CD8-positive, alpha-beta memory T cell (primary cell): Measurements from ENCODE around the gene RNASEH2B. TPM values are rescaled to one million over a fixed set of nuclear protein-coding genes. Genes with fewer than 3 reads are reported as not detected.

Experiments
- CTCF ChIA-PET: fragments of 350-600 bp; sonication (Branson Sonifier 250); formaldehyde crosslinking; loops from one replicate; lab custom pipeline; 2021; ENCODE audit warnings: antibody characterized with exemption; lab: Charles Lee
- POLR2A ChIA-PET: fragments of 350-600 bp; sonication (Branson Sonifier 250); formaldehyde crosslinking; loops from one replicate; lab custom pipeline; 2021; ENCODE audit warnings: antibody characterized with exemption; lab: Charles Lee
- DNase-seq, 5 donors: peaks; one replicate each; pipeline versions ENCODE4 v3.0.0 to v3.0.0-alpha.2; 2020 to 2022; ENCODE audit warnings: mixed read lengths in 1 of 5
- H3K27ac ChIP-seq: one replicate; pipeline ENCODE4 v1.7.0; 2013; ENCODE audit warnings: low read depth, mild to moderate bottlenecking, low read length, moderate library complexity
- H3K27me3 ChIP-seq: 2 replicates; pipeline ENCODE4 v1.7.0; 2013; ENCODE audit warnings: low read length, mild to moderate bottlenecking; ENCODE audit not compliant: insufficient read depth, poor library complexity, severe bottlenecking
- H3K36me3 ChIP-seq: 2 replicates; pipeline ENCODE4 v1.7.0; 2013; ENCODE audit warnings: mild to moderate bottlenecking, low read length, moderate library complexity; ENCODE audit not compliant: insufficient read depth
- H3K4me1 ChIP-seq: 2 replicates; pipeline ENCODE4 v1.7.0; 2013; ENCODE audit warnings: mild to moderate bottlenecking, low read length, moderate library complexity; ENCODE audit not compliant: insufficient read depth
- H3K4me3 ChIP-seq: 2 replicates; pipeline ENCODE4 v1.7.0; 2013; ENCODE audit warnings: mild to moderate bottlenecking, low read length
- H3K9me3 ChIP-seq: 2 replicates; pipeline ENCODE4 v1.7.0; 2013; ENCODE audit warnings: mild to moderate bottlenecking, low read length
- H3K27ac Mint-ChIP-seq, 8 donors: one replicate each; pipeline ENCODE4 v1.8.0; 2020 to 2021; ENCODE audit warnings: mixed read lengths in 8 of 8, mild to moderate bottlenecking in 6 of 8, inconsistent platforms in 3 of 8, moderate library complexity in 3 of 8
- H3K27me3 Mint-ChIP-seq, 2 donors: one replicate each; pipeline ENCODE4 v1.8.0; 2020 to 2021; ENCODE audit warnings: mixed read lengths in 2 of 2, mild to moderate bottlenecking in 1 of 2, moderate library complexity in 1 of 2
- H3K36me3 Mint-ChIP-seq, 3 donors: one replicate each; pipeline ENCODE4 v1.8.0; 2020 to 2021; ENCODE audit warnings: mixed read lengths in 3 of 3, inconsistent platforms in 1 of 3, mild to moderate bottlenecking in 1 of 3
- H3K4me1 Mint-ChIP-seq, 3 donors: one replicate each; pipeline ENCODE4 v1.8.0; 2020 to 2021; ENCODE audit warnings: mixed read lengths in 3 of 3, inconsistent platforms in 1 of 3, mild to moderate bottlenecking in 1 of 3
- H3K4me3 Mint-ChIP-seq, 7 donors: one replicate each; pipeline ENCODE4 v1.8.0; 2020 to 2021; ENCODE audit warnings: mixed read lengths in 7 of 7, mild to moderate bottlenecking in 6 of 7, moderate library complexity in 4 of 7, inconsistent platforms in 2 of 7
- H3K9me3 Mint-ChIP-seq, 5 donors: one replicate each; pipeline ENCODE4 v1.8.0; 2020 to 2022; ENCODE audit warnings: mixed read lengths in 5 of 5, mild to moderate bottlenecking in 3 of 5, moderate library complexity in 2 of 5, inconsistent platforms in 1 of 5
- polyA plus RNA-seq: library from polyadenylated mRNA; unstranded; fragments of 300-500 nt; fragmentation: Illumina TruSeq; gene quantifications from one replicate; pipeline ENCODE4 v1.2.3, GENCODE V29; 2021
- total RNA-seq, 2 experiments: library from RNA; stranded (reverse); gene quantifications; one replicate each; pipeline ENCODE4 v1.2.3, GENCODE V29; 2021

Gene RNASEH2B
- total and polyA plus RNA-seq, 3 experiments from 2014 or later = 62.1 to 102 (median 70.7) TPM

DNA sequence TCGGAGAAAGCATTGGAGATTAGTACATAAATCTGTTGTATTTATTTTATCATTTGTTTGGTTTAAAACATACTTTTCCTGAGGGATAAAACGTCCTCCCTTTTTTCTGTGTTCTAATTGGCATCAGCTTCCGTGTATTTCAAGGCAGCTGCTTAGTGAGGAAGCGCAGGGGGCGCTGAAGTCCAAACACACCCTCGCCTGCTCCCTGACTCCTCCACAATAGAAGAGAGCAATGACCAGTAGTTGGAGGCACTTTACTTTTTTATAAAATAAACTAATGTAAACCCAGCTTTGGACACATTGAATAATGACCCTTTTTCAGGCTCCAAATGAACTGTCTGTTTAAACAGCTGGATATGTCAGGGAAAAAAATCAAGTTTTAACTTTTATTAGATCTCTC is 79.9 kb downstream of the RNASEH2B start:
- H3K4me3 Mint-ChIP-seq = no peak overlapping the region
- ChIA-PET CTCF (no interaction called here), POLR2A (no interaction called here)
- H3K27me3 Mint-ChIP-seq = no peaks in the 10 kb centered on the region
- H3K9me3 Mint-ChIP-seq = peaks cover 0 to 9% (median 3%) of the 10 kb centered on the region in 5 donors
- Histone ChIP-seq H3K4me1 (peaks cover 15% of the 10 kb centered on the region), H3K27ac (no peak overlapping the region), H3K4me3 (no peak overlapping the region), H3K36me3 (no peaks in the 10 kb centered on the region), H3K27me3 (no peaks in the 10 kb centered on the region), H3K9me3 (no peaks in the 10 kb centered on the region)
- H3K4me1 Mint-ChIP-seq = peaks cover 17 to 37% (median 29%) of the 10 kb centered on the region in 3 donors
- peaks cover 0 to 5% (median 0%) of the 10 kb centered on the region in 3 donors for H3K36me3 Mint-ChIP-seq
- no peak for DNase-seq
- H3K27ac Mint-ChIP-seq = peak overlapping the region in 1 of 8 donors; percentile 12

DNA sequence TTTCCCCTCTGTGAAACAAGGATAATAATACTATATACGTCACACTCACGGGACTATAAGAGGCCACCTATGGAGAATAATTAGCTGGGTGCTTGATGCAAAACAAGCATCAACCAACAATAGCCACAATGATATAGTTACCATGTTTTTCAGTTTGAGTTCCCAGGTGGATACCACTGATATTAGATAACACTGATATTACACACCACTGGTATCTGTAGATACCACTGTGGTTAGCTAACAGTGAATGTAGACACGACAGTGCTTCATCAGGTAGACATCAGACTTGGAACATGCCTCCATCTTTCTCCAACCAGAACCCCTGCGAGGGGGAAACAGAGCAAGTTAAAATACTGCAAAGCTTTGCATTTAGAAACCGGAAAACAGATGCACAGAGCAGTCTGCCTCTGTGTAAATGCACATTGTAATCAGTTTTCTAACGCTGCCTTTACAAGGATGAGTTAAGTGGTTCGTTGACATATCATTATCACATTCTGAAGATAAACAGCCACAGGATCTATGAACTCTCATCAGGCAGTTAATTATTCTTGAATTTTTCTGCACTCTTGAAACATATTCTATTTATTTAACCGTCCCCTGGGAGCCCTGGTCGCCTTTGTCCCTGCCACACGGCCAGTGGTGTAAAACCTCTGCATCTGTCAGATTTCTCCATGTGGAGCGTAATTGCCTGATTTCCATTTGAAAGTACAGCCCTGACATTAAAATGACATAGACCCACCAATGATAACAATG is 80.7 kb downstream of the RNASEH2B start:
- ChIA-PET CTCF (no interaction called here), POLR2A (no interaction called here)
- Mint-ChIP-seq H3K4me3 (peak overlapping the region in 1 of 7 donors; percentile 49), H3K9me3 (peaks cover 0 to 7% (median 3%) of the 10 kb centered on the region in 5 donors), H3K4me1 (peaks cover 17 to 37% (median 29%) of the 10 kb centered on the region in 3 donors), H3K27me3 (no peaks in the 10 kb centered on the region), H3K36me3 (peaks cover 0 to 5% (median 0%) of the 10 kb centered on the region in 3 donors), H3K27ac (peak overlapping the region in 4 of 8 donors; percentile 12 to 75 (median 44))
- no peak for DNase-seq
- Histone ChIP-seq H3K4me3 (no peak overlapping the region), H3K4me1 (peaks cover 15% of the 10 kb centered on the region), H3K36me3 (no peaks in the 10 kb centered on the region), H3K27ac (no peak overlapping the region), H3K9me3 (no peaks in the 10 kb centered on the region), H3K27me3 (no peaks in the 10 kb centered on the region)

DNA sequence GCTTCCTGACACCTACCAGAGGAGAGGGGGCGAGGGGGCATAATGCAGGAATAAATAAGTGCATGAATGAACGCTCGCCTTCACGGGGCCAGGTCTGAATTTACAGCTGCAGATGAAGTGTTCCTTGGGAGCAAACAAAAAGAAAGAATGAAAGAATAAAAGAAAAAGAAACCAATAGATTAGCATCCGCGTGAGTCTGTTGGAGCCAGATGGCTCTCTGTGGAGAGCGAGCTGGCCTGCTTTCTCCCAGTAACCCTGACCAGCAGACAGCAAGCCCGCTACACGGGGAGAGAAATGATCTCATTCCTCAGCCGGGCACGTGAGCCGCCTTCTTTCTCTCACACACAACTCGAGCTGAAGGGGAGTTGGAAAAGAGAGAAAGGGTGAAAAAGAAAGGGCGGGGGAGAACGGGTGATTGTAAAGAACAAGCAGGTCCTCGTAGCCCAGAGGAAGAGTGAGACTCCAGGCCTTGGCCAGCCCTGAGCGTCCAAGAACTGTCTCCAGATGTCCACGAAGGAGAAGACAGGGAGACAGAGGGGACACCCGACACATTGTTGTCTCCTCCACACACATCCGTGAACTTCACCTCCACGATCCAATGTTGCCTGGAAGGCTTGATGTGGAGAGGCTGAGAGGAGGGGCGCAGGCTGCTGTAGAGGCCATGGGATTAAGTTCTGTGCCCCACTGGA is 81.4 kb downstream of the RNASEH2B start:
- peak overlapping the region in 1 of 7 donors; percentile 49 for H3K4me3 Mint-ChIP-seq
- H3K36me3 ChIP-seq = no peaks in the 10 kb centered on the region
- no peak overlapping the region for H3K27ac ChIP-seq
- no peaks in the 10 kb centered on the region for H3K9me3 ChIP-seq
- no peak overlapping the region for H3K4me3 ChIP-seq
- DNase-seq = no peak
- peaks cover 0 to 5% (median 0%) of the 10 kb centered on the region in 3 donors for H3K36me3 Mint-ChIP-seq
- peaks cover 17 to 37% (median 29%) of the 10 kb centered on the region in 3 donors for H3K4me1 Mint-ChIP-seq
- no peaks in the 10 kb centered on the region for H3K27me3 Mint-ChIP-seq
- CTCF ChIA-PET = no interaction called here
- H3K9me3 Mint-ChIP-seq = peaks cover 0 to 6% (median 3%) of the 10 kb centered on the region in 5 donors
- peaks cover 15% of the 10 kb centered on the region for H3K4me1 ChIP-seq
- POLR2A ChIA-PET = no interaction called here
- H3K27ac Mint-ChIP-seq = peak overlapping the region in 4 of 8 donors; percentile 19 to 75 (median 63)
- H3K27me3 ChIP-seq = no peaks in the 10 kb centered on the region

DNA sequence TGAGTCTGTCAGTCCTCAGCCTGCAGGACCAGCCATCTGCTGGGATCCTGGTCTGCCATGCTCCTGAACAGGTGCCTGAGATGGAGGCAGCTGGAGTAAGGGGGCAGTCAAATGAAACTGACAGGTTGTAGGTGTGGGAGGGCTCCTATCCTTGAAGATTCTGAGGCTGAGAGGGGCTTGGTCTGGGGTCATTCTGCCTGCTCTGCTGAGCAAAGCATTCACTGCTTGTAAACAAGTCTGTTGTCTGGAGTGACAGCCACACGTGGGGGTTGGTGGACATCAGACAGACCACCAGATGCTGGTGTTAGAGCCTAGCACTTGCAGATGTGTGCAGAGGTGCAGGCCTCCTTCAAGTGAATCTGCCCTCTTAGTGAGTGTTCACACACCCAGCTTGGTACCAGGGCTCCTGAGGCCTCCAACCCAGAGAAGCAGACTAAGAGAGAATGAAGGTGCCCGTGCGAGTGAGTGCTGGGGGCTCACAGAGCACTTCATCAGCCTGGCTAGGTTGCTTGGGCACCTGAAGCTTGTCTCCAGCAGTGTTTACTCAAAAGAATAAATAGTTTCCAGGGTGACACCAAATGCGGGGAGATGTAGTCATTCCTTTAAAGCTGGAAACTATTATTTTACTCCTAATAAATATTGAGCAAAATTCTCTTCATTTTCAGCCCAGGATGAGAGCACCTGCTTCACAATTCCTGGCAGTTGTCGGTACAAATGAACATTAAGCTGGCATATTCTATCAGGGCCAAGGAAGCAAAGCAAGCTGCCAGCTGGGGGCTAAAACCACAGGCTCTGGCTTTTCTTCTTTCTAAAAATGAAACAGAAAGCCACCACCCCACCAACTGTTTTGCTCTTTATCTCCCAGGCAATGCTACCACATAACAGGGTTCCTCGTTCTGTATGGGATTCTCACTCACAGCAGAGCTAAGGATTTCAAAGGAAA is 82.3 kb downstream of the RNASEH2B start:
- DNase-seq = peak in 2 of 5 donors; percentile 12 to 25
- CTCF ChIA-PET = no interaction called here
- POLR2A ChIA-PET = interaction anchor here (0.6 kb wide), 1 partner anchor 18 kb away, joined by 3 read pairs; no protein-coding TSS in a partner anchor
- Histone ChIP-seq H3K9me3 (no peaks in the 10 kb centered on the region), H3K27me3 (no peaks in the 10 kb centered on the region), H3K27ac (no peak overlapping the region), H3K36me3 (no peaks in the 10 kb centered on the region), H3K4me3 (no peak overlapping the region), H3K4me1 (peaks cover 15% of the 10 kb centered on the region)
- Mint-ChIP-seq H3K9me3 (peaks cover 0 to 6% (median 3%) of the 10 kb centered on the region in 5 donors), H3K4me3 (peak overlapping the region in 6 of 7 donors; percentile 49 to 78 (median 63)), H3K4me1 (peaks cover 17 to 37% (median 29%) of the 10 kb centered on the region in 3 donors), H3K27ac (peak overlapping the region; percentile 51 to 92 (median 68)), H3K36me3 (peaks cover 0 to 5% (median 2%) of the 10 kb centered on the region in 3 donors), H3K27me3 (no peaks in the 10 kb centered on the region)

DNA sequence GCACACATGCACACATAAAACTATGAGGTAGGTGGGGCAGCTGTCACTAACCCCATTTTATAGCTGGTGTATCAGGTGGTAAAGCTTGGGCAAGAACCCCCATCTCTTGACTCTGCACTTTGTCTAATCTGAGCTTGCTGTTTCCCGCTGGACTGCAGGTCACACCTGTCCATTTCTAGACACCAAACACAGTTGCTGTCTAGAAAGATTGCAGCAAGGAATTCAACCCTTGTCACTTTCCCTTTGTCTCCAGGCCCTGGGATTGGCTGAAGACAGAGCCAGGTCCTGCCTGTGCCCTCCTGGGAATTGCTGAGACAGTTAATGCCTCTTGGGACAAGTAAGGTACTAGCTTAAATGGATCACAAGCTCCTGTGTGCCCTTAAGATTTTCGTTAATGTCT is 83.8 kb downstream of the RNASEH2B start:
- no peaks in the 10 kb centered on the region for H3K36me3 ChIP-seq
- Mint-ChIP-seq H3K9me3 (peaks cover 0 to 6% (median 3%) of the 10 kb centered on the region in 5 donors), H3K36me3 (peaks cover 0 to 5% (median 2%) of the 10 kb centered on the region in 3 donors), H3K27ac (peak overlapping the region in 2 of 8 donors; percentile 6 to 15), H3K27me3 (no peaks in the 10 kb centered on the region), H3K4me3 (no peak overlapping the region), H3K4me1 (peaks cover 17 to 37% (median 29%) of the 10 kb centered on the region in 3 donors)
- H3K4me3 ChIP-seq = no peak overlapping the region
- POLR2A ChIA-PET = no interaction called here
- CTCF ChIA-PET = no interaction called here
- no peaks in the 10 kb centered on the region for H3K9me3 ChIP-seq
- no peak for DNase-seq
- peaks cover 15% of the 10 kb centered on the region for H3K4me1 ChIP-seq
- H3K27me3 ChIP-seq = no peaks in the 10 kb centered on the region
- H3K27ac ChIP-seq = no peak overlapping the region

DNA sequence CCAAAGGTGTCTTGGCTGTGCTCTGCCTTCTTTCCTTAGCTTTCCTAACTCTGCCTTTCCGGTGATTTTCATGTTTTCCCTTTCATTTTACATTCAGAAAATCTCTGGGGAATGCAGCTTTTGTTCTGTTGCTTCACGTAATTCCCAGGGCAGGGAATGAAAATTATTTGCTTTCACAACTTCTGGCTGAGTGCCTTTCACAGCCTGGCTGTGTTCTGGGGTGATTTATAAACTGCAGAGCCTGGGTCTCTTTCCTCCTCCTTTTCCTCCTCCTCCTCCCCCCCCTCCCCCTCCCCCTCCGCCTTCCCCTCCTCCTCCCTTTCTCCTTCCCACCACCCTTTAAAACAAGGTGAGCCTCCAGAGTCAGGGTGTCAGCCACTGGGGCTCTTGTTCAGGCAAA is 84.3 kb downstream of the RNASEH2B start:
- Mint-ChIP-seq H3K9me3 (peaks cover 0 to under 1% (median 0%) of the 10 kb centered on the region in 5 donors), H3K4me1 (peaks cover 17 to 37% (median 29%) of the 10 kb centered on the region in 3 donors), H3K36me3 (peaks cover 0 to 2% (median 1%) of the 10 kb centered on the region in 3 donors), H3K27ac (peak overlapping the region in 2 of 8 donors; percentile 11 to 89), H3K4me3 (no peak overlapping the region), H3K27me3 (no peaks in the 10 kb centered on the region)
- H3K4me1 ChIP-seq = peaks cover 15% of the 10 kb centered on the region
- no peaks in the 10 kb centered on the region for H3K9me3 ChIP-seq
- no peaks in the 10 kb centered on the region for H3K27me3 ChIP-seq
- H3K36me3 ChIP-seq = no peaks in the 10 kb centered on the region
- CTCF ChIA-PET = no interaction called here
- H3K4me3 ChIP-seq = no peak overlapping the region
- no peak overlapping the region for H3K27ac ChIP-seq
- no peak for DNase-seq
- POLR2A ChIA-PET = no interaction called here

DNA sequence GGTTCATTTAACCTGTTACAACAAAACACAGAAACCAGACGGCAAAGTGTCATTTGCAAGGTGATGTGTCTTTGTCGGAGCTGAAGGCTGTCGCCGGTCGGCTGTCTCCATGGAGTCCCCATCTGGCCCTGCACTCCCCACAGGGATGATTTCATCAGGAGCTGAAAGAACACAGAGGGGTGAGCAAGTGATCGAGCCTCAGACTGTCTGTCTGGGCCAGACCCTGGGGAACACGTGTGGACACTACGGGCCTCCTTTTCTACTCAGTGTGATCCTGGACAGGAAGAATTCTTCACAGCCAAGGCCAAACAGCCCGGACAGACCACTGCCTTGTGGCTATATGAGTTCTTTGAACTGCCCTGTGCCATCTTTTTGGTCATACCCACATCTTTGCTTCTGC is 85.1 kb downstream of the RNASEH2B start:
- no peaks in the 10 kb centered on the region for H3K9me3 Mint-ChIP-seq
- Histone ChIP-seq H3K9me3 (no peaks in the 10 kb centered on the region), H3K4me1 (peaks cover 15% of the 10 kb centered on the region), H3K36me3 (no peaks in the 10 kb centered on the region), H3K4me3 (no peak overlapping the region), H3K27me3 (no peaks in the 10 kb centered on the region), H3K27ac (no peak overlapping the region)
- peak overlapping the region in 1 of 8 donors; percentile 41 for H3K27ac Mint-ChIP-seq
- H3K4me1 Mint-ChIP-seq = peaks cover 17 to 37% (median 29%) of the 10 kb centered on the region in 3 donors
- ChIA-PET POLR2A (no interaction called here), CTCF (no interaction called here)
- peaks cover 0 to 2% (median 0%) of the 10 kb centered on the region in 3 donors for H3K36me3 Mint-ChIP-seq
- H3K27me3 Mint-ChIP-seq = no peaks in the 10 kb centered on the region
- DNase-seq = no peak
- H3K4me3 Mint-ChIP-seq = peak overlapping the region in 1 of 7 donors; percentile 64
